Fibroblast of upper back skin (primary cell): ENCODE data around the gene SUMO3.

Experiments used
- DNase-seq: peaks from one replicate; pipeline ENCODE4 v3.0.0-alpha.2; 2013

The SUMO3 gene

GRCh38 chr21:44817914-44818639, at the start of gene SUMO3:
Gene SUMO3, minus strand, starts transcription at chr21:44818062. Its CDS starts 94 bp downstream, at chr21:44817968.
- DNase-seq: peak; percentile 80

- DNase-seq: no peak
Measured at GRCh38 chr21:44867464-44867863, 49.6 kb upstream of the SUMO3 start.

GRCh38 chr21:44866780-44867179, 48.9 kb upstream of the SUMO3 start:
- DNase-seq: peak; percentile 72

GRCh38 chr21:44865561-44866280, 47.9 kb upstream of the SUMO3 start:
- DNase-seq: no peak

GRCh38 chr21:44862869-44863685, 45.2 kb upstream of the SUMO3 start:
- DNase-seq: no peak

GRCh38 chr21:44858791-44859190, 40.9 kb upstream of the SUMO3 start:
- no peak for DNase-seq

GRCh38 chr21:44858291-44858690, 40.4 kb upstream of the SUMO3 start:
- DNase-seq: no peak

GRCh38 chr21:44857127-44857892, 39.4 kb upstream of the SUMO3 start:
- DNase-seq: no peak

GRCh38 chr21:44856131-44856530, 38.3 kb upstream of the SUMO3 start:
- no peak for DNase-seq

- no peak for DNase-seq
Measured at GRCh38 chr21:44855572-44855971, 37.7 kb upstream of the SUMO3 start.

- DNase-seq: no peak
Measured at GRCh38 chr21:44854664-44855446, 37.0 kb upstream of the SUMO3 start.

GRCh38 chr21:44854391-44854663, 36.5 kb upstream of the SUMO3 start:
- DNase-seq: no peak

GRCh38 chr21:44853601-44854390, 35.9 kb upstream of the SUMO3 start:
- no peak for DNase-seq

GRCh38 chr21:44850905-44851657, 33.2 kb upstream of the SUMO3 start:
- no peak for DNase-seq

- no peak for DNase-seq
Measured at GRCh38 chr21:44850208-44850800, 32.4 kb upstream of the SUMO3 start.

GRCh38 chr21:44849616-44850130, 31.8 kb upstream of the SUMO3 start:
- DNase-seq: no peak

GRCh38 chr21:44848821-44849521, 31.1 kb upstream of the SUMO3 start:
- DNase-seq: no peak

- DNase-seq: no peak
Measured at GRCh38 chr21:44847261-44848056, 29.6 kb upstream of the SUMO3 start.
